ENCODE measurements around the gene CARD9.
"Not testable (repeated sequence)": the region's sequence is repeated elsewhere in the genome, so short reads cannot be mapped to it uniquely, and the experiment has no call there.

Gene CARD9, protein sequence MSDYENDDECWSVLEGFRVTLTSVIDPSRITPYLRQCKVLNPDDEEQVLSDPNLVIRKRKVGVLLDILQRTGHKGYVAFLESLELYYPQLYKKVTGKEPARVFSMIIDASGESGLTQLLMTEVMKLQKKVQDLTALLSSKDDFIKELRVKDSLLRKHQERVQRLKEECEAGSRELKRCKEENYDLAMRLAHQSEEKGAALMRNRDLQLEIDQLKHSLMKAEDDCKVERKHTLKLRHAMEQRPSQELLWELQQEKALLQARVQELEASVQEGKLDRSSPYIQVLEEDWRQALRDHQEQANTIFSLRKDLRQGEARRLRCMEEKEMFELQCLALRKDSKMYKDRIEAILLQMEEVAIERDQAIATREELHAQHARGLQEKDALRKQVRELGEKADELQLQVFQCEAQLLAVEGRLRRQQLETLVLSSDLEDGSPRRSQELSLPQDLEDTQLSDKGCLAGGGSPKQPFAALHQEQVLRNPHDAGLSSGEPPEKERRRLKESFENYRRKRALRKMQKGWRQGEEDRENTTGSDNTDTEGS

DNA sequence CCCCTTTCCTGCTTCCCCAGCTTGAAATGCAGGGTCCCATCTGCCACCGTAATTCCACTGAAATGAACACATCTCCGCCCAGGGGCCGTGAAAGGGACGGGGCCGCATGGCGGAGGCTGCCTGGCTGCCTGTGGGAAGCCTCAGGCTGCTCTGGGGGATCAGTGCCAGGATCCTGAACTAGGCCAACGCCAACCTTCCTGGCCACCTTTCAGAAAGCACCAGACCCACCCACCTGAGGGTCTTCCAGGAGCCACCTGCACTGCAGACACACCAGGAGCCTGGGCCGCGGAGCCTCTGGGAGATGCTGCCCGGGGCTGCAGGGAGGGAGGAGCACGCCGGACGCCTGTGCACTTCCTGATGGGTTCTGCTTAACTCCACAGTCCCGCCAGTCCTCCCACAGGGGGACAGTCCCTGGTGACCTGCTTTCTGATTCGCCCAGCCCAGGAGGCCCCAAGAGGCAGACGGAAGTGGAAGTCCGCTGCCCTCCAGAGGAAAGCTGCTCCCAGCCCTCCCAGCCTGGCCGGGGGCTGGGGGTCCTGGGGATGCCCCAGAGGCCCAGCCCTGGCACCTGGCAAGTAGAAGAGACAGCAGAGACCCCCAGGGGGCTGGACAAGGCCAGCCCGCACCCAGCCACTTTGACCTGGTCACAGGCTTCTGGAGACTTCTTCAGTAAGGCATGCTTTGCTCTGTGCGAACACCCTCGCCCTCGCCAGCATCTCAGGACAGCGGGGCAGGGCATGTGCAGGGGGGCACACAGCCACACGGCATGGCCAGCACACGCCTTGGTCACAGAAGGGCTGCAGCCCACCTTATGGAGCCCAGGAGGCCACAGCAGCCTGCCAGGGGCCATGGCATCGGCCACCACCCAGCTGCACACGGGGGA lies at the start of gene CARD9:
CARD9 (minus strand) TSS at position 370 of the 883 bp plus-strand sequence. CDS start 1,591 bp downstream, outside the sequence.
- no peak for DNase-seq

DNA sequence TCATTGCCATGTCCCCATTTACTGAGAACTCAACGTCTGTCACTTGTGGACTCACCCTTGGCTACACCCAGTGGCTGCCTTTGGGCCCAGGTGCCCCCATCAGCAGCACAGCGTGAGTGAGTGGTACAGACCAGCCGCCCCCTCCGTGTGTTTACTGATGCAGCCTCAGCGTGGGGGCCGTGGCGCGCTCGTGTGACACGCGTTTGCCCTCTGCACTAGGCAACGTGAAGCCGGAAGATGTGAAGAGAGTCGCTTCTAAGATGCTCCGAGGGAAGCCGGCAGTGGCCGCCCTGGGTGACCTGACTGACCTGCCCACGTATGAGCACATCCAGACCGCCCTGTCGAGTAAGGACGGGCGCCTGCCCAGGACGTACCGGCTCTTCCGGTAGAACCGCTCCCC lies 49.4 kb upstream of the CARD9 start:
- no peak for DNase-seq

DNA sequence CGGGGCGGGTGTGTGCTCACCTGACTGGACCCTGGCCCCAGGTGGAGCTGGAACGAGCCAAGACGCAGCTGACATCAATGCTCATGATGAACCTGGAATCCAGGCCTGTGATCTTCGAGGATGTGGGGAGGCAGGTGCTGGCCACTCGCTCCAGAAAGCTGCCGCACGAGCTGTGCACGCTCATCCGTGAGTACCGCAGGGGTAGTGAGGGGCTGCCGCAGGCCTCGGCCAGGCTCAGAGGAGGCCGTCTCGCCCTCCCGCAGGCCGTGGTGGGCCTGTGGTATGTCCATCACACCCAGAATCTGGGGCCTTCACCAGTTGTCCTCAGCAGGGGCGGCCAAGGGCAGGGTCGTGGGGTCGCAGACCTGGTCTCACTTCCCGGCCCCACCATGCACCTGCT lies 48.3 kb upstream of the CARD9 start:
- DNase-seq: no peak

DNA sequence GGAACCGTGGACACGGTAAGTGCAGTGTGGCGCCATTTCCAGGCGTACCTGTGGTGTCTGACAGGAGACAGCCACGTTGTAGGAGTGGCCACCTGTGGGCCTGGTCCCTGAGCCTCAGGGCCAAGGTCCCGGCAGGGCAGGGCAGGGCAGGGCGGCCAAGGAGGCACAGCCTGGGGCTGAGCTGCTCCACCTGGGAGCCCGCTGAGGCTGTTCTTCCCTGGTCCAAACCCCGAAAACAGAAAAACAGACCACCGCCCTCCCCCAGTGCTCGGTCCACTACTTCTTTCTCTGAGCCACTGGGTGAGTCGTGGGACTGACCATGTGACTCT lies 45.6 kb upstream of the CARD9 start:
- no peak for DNase-seq

DNA sequence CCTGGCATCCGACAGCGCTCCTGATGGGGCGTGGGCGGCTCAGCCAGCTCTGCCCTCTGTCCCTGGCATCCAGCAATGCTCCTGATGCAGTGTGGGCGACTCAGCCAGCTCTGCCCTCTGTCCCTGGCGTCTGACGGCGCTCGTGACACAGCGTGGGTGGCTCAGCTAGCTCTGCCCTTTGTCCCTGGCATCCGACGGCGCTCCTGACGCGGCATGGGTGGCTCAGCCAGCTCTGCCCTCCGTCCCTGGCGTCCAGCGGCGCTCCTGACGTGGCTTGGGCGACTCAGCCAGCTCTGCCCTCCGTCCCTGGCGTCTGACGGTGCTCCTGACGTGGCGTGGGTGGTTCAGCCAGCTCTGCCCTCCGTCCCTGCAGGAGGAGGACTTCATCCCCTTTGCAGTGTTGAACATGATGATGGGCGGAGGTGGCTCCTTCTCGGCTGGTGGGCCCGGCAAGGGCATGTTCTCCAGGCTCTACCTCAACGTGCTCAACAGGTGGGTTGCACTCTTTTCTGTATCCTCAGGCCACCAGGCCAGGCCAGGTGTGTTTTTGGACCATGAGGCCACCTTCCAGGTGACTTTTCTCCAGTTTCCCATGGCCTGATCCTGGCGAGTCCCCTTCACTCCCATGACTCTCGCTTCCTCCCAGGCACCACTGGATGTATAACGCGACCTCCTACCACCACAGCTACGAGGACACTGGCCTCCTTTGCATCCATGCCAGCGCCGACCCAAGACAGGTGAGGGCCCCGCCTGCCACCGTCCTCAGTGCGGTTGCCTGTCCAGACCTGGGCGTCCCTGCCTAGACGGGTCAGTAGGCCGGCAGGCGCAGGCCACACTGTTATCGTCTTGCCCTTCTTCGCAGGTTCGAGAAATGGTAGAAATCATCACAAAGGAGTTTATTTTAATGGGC lies 45.0 kb upstream of the CARD9 start:
- no peak for DNase-seq

DNA sequence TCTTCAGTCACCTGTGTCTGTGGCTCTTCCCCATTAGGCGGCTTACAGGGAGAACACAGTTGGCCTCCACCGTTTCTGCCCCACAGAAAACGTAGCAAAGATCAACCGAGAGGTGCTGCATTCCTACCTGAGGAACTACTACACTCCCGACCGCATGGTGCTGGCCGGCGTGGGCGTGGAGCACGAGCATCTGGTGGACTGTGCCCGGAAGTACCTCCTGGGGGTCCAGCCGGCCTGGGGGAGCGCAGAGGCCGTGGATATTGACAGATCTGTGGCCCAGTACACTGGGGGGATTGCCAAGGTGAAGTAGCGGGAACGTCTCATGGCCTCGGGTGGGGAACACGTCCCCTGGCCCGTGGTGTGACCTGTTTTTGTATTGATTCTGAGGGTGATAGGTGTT lies 43.4 kb upstream of the CARD9 start:
- DNase-seq: no peak

DNA sequence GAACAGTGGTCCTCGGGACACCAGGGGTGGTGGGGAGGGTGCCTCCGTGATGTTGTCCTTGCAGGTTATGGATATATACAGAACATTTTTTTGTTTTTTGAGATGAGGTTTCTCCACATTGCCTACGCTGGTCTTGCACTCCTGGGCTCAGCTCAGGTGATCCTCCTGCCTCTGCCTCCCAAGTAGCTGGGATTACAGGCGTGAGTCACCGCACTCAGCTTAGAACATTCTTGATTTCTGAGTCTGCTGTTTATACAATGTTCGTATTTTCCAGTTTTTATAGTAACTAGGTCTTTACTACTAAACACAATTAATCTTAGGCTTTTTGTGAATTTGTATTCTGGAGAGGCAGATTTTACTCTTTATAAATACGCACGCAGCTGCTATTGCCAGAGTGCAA lies 43.0 kb upstream of the CARD9 start:
- no peak for DNase-seq

DNA sequence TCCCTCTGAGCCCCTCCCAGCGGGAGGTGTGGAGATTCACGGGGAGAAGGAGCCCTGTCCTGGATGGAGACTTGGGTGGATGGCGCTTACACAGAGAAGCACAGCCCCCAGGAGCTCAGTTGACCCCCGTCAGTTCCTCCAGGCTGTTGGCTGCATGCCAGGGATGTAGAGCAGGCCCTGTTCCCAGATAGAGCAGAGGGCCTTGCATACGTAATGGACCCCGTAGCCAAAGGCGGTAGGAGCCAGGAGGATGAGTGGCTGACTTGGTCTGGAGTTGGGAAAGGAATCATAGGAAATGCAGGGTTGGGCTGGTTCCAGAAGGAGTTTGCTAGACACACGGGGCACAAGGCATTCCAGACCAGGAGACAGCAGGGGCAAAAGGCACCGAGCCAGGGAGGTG lies 39.5 kb upstream of the CARD9 start:
- DNase-seq: no peak

DNA sequence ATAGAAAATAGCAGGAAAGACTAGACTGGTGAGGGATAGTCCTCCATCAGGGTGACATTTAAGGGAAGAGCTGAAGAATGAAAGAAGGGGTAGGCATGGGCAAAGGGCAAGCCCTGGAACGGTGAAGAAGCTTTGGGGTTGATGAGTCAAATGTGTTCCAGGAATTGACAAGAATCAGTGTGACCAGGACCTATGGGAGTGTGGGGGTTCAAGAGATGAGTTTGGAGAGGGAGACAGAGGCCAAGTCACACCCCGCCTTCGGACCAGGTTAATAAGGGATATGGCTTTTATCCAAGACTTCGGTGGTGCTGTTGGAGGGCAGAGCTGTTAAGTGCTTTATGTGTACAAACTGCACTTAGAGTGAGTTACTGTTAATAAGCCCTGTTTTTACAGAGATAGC lies 37.9 kb upstream of the CARD9 start:
- DNase-seq: no peak

DNA sequence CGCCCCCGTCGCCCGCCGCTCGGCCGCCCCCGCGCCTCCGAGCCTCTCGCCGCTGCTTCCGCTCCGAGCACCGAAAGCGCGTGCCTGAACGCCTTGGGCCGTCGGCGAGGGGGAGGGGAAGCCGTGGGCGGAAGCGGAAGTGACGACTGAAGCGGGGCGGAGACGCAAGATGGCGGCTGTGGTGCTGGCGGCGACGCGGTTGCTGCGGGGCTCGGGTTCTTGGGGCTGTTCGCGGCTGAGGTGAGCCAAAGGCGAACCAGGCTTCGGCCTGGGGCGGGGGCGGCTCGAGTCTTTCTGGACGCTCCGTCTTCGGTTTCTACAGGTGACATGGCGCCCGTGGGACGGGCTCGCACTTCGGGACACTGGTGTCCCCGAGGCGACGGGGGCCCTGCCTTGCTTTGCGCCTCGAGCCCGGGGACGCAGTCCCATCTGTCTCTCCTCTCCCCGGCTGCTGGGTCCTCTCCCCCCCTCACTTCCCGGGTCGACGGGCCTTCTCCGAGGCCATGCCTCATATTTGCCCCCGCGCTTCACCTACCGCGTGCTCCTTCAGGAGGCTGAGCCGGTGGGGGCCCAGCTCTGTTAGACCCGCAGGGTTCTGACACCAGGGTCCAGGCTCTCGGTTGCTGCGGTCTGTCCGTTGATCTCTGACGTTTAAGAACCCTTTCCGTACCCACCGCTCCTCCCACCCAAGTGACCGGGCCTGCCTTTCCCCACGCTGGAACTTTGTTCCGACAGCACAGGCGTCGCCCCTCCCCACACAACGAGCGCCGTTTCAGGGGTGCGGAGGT lies 37.2 kb upstream of the CARD9 start, which contains the start of the genes ENTR1 and PMPCA:
ENTR1 (minus strand) TSS at position 115 of the 788 bp plus-strand sequence. CDS start 217 bp downstream, outside the sequence.
PMPCA (plus strand) TSS at position 159 of the 788 bp plus-strand sequence; CDS start at position 170, 11 bp downstream.
- DNase-seq: peak; percentile 98

DNA sequence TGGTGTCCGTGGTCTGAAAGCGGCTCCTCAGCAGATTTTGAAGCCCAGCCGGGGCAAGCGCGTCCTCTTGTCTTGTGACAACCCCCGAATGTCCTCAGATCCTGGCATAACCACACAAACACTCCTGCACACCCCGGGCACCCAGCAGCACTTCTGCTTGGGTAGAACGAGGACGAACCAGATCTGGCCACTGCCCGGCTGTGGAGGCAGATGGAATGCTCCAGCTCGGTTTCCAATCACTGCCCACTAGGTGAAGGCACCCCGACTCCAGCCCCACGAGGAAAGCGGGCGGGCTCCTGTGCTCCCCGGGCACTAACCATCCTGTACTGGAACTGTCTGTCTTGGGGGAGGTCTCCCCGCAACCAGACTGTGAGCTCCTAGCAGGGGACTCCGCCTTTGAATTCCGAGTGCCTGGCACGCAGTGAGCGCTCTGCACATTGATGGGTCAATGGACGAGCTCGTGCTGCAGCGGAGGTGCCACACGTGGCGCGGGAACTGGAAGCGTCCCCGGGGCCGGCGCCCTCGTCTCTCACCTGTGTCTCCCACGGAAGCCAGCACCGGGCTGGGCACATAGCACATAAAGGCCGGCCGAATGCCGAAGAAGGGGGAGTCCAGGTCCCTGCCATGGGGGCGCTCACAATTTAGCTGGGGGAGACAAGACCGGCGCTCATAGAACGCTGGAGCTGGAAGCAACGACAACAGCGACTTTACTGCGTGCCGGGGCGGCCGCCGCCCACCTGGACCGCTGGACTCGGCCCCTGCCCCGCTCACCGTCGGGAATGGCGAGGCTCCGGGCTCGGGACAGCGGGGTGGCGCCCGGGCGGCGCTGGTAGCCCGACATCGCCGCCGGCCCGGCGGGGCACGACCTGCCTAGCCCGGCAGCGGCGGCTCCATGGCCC lies 36.3 kb upstream of the CARD9 start:
- DNase-seq: peak; percentile 51

DNA sequence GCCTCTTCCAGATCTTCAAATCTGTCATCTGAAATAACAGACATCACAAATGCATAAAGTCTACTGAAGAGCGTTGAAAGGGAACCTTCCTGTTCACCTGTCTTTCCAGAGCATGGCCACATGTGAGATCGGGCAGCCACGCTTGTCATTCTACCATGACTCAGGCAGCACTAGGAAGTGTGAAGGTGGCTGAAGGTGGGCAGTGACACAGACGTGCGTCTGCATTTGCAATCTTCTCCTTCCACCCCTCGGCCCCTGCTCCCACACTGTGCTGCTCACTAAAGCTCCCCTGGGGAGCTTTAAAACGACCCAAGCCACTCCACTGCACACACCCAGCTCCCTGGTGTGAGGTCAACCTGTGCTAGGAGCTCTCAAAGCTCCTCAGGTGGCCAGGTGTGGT lies 34.4 kb upstream of the CARD9 start:
- DNase-seq: no peak

DNA sequence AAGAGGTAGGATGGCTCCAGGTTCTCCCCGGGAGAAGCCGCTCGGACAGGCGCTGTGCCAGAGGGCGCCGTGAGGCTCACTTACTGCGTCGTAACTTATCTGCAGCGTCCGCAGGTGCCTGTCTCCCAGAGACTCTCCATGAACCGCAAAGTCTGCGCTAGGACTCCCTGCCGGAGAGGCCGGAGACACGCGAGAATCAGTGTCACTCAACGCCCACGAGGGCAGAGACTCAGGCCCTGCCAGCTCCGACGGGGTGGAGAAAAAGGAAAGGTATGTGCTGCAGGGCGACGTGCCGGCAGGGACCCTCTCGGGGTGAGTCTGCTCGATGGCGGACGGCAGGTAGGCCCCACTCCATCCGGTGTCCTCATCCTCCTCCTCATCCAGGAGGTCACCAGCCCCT lies 33.6 kb upstream of the CARD9 start:
- not testable (repeated sequence) for DNase-seq

DNA sequence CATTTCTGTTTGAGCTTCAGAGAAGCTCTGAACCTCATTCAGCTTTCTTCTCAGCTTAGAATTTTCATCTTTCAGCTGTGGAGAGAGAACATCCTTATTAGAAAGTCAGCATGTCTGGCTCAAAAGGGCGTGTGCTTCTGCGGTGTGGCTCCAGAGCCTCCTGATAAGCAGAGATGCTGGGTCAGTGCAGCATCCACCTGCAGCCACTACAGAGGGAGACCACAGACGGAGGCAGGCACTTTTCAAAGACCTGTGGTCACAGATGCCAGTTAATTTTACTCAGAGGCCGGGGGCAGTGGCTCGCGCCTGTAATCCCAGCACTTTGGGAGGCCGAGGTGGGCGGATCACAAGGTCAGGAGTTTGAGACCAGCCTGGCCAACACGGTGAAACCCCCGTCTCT lies 32.4 kb upstream of the CARD9 start:
- DNase-seq: not testable (repeated sequence)

DNA sequence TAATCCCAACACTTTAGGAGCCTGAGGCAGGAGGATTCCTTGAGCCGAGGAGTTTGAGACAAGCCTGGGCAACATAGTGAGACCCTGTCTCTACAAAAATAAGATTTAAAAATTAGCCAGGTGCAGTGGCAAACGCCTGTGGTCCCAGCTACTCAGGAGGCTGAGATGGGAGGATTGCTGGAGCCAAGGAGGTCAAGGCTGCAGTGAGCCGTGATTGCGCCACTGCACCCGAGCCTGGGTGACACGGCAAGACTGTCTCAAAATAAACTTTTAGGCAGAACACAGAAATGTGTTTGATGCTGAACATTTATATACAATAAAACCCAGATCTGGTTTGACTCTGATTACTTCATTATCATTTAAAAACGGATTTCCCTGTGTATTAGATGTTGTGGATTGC lies 32.0 kb upstream of the CARD9 start:
- DNase-seq: no peak

DNA sequence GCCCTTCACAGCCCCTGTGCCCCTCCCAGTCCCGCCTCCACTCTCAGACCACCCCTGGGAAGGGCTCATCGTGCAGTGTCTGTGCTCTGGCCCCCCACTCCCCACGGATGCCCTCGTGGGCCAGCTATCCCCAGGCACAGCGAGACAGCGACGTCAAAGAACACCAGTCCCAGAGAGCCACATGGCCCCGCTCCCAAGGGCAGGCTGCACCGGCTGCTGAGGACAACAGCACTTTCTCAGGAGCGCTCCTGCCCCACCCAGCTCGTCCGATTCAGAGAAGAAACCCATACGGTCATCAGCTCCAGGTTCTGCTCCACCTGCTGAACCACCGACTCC lies 31.3 kb upstream of the CARD9 start:
- no peak for DNase-seq

DNA sequence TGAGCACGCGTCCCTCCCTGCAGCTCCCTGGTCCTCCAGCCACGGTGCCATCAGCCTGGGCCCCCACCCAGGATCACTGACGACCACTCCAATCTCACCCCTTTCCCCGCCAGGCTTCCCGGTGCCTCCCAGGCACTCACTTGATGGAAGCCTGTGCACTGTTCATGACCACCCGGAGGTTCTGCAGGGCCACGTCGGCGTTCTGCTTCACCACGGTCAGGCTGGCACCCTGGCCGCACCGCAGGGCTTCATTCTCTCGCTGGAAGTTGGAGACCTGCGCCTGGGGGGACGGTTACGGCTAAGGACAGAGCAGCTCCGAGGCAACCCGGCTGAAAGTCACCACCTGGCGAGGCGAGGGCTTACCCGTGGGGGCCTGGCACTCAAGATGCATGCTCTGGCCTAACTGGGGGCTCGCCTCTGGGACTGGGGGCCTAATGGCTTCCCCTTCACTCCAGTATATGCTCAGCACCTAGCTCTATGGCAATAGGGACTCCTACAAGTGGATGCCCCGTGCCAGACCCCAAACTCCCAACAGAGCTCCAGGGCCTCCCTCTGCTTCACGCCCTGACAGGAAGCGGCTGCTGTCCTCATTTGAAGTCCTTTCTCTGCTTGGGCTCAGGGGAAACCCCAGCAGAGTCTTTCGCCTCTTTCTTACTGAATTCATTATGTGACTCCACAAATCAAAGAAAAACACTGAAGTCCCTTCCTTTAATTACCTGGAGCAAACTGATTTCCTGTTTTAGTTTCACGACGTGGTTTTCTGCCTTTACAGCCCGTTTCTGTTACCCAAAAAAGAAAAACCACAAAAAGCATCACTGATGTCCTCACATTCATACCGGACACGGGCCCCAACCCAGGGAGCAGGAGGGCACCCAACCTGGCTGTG lies 30.7 kb upstream of the CARD9 start:
- DNase-seq: peak; percentile 54

DNA sequence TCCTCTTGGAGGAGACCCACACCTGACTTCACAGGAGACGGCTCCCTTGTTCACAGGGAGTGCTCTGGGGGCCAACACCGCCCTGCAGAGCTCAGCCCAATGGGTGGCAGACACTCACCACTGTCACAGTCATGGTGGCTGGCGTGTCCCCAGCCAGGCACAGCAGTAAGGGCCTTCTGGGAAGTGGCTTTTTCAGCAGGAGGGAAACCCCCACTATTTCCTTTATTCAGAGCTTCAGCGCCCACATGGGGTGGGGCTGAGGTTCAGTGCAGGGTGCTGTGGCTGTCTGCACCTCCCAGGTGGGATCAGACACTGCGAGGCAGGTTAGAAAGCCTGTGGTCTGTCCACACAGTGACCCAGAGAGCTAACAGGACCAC lies 30.1 kb upstream of the CARD9 start:
- peak; percentile 68 for DNase-seq

DNA sequence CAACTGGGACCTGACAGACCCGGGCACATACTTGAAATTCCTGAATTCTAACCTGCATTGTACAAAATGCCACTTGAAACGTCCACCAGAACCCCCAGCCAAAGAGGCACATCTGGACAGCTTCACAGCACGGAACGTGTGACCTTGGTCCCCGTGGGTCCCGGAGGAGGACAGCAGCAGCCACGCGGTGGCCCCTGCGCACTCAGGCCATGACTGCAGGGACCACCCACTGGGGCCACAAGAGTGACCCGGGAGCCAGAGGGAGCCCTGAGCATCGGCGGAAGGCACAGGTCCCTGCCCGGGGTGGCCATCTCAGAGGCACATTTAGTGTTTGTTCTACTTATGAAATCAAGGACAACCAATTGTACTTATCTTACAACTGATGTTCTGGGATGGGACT lies 28.6 kb upstream of the CARD9 start:
- DNase-seq: no peak
